ENCODE data around the gene GLI1.
"Not testable (repeated sequence)": the region's sequence is repeated elsewhere in the genome, so short reads cannot be mapped to it uniquely, and the experiment has no call there.

Gene GLI1

GRCh38 chr12:57429473-57430111 lies 30.0 kb upstream of the GLI1 start:
- Histone ChIP-seq H3K36me3 (ENCODE audit: control insufficient read depth, insufficient read depth, low read length) (no peaks in the 10 kb centered on the region), H3K4me1 (ENCODE audit: control insufficient read depth, insufficient read depth, low read length) (peaks cover 14% of the 10 kb centered on the region), H3K27me3 (ENCODE audit: control insufficient read depth, insufficient read depth, low read length) (no peaks in the 10 kb centered on the region), H3K4me3 (ENCODE audit: low read depth, low read length) (peak overlapping the region; percentile 66), H3K9me3 (ENCODE audit: control insufficient read depth, insufficient read depth, low read length) (no peaks in the 10 kb centered on the region), H3K9ac (ENCODE audit: low read depth, low read length) (peak overlapping the region; percentile 55), H3K27ac (ENCODE audit: low read depth, low read length) (peak overlapping the region; percentile 87)

- H3K4me1 ChIP-seq (ENCODE audit: control insufficient read depth, insufficient read depth, low read length), result peaks cover 14% of the 10 kb centered on the region
- H3K9me3 ChIP-seq (ENCODE audit: control insufficient read depth, insufficient read depth, low read length), result no peaks in the 10 kb centered on the region
- peak overlapping the region; percentile 87 for H3K27ac ChIP-seq (ENCODE audit: low read depth, low read length)
- no peaks in the 10 kb centered on the region for H3K27me3 ChIP-seq (ENCODE audit: control insufficient read depth, insufficient read depth, low read length)
- H3K36me3 ChIP-seq (ENCODE audit: control insufficient read depth, insufficient read depth, low read length), result no peaks in the 10 kb centered on the region
- peak overlapping the region; percentile 55 for H3K9ac ChIP-seq (ENCODE audit: low read depth, low read length)
- H3K4me3 ChIP-seq (ENCODE audit: low read depth, low read length), result peak overlapping the region; percentile 66
These were observed 29.3 kb upstream of the GLI1 start for GRCh38 chr12:57430112-57430930.

- Histone ChIP-seq H3K27ac (ENCODE audit: low read depth, low read length) (peak within 1 kb of the TSS; percentile 87), H3K4me3 (ENCODE audit: low read depth, low read length) (peak within 1 kb of the TSS; percentile 66), H3K4me1 (ENCODE audit: control insufficient read depth, insufficient read depth, low read length) (peaks cover 14% of the 10 kb centered on the region), H3K36me3 (ENCODE audit: control insufficient read depth, insufficient read depth, low read length) (no peaks in the 10 kb centered on the region), H3K9me3 (ENCODE audit: control insufficient read depth, insufficient read depth, low read length) (no peaks in the 10 kb centered on the region), H3K9ac (ENCODE audit: low read depth, low read length) (peak within 1 kb of the TSS; percentile 78), H3K27me3 (ENCODE audit: control insufficient read depth, insufficient read depth, low read length) (no peaks in the 10 kb centered on the region)
These were observed 28.5 kb upstream of the GLI1 start, which contains the start of gene R3HDM2 for GRCh38 chr12:57430931-57431566. TSS of gene R3HDM2 (minus strand) at chr12:57431043. CDS start at chr12:57310428, 120,615 bp downstream.

GRCh38 chr12:57431654-57432188 lies 27.9 kb upstream of the GLI1 start:
- Histone ChIP-seq H3K4me3 (ENCODE audit: low read depth, low read length) (peak overlapping the region; percentile 66), H3K27ac (ENCODE audit: low read depth, low read length) (peak overlapping the region; percentile 87), H3K4me1 (ENCODE audit: control insufficient read depth, insufficient read depth, low read length) (peaks cover 14% of the 10 kb centered on the region), H3K36me3 (ENCODE audit: control insufficient read depth, insufficient read depth, low read length) (no peaks in the 10 kb centered on the region), H3K9ac (ENCODE audit: low read depth, low read length) (peak overlapping the region; percentile 78; the same call in 1 of the 2 replicates), H3K27me3 (ENCODE audit: control insufficient read depth, insufficient read depth, low read length) (no peaks in the 10 kb centered on the region), H3K9me3 (ENCODE audit: control insufficient read depth, insufficient read depth, low read length) (no peaks in the 10 kb centered on the region)

GRCh38 chr12:57433370-57433769 lies 26.2 kb upstream of the GLI1 start:
- no peaks in the 10 kb centered on the region for H3K9me3 ChIP-seq (ENCODE audit: control insufficient read depth, insufficient read depth, low read length)

GRCh38 chr12:57434517-57435223 lies 24.9 kb upstream of the GLI1 start, which contains the start of gene INHBC:
TSS of gene INHBC (plus strand) at chr12:57434784. CDS start at chr12:57434887, 103 bp downstream.
- H3K9ac ChIP-seq (ENCODE audit: low read depth, low read length), result no peak within 1 kb of the TSS
- no peak within 1 kb of the TSS for H3K4me3 ChIP-seq (ENCODE audit: low read depth, low read length)
- H3K27ac ChIP-seq (ENCODE audit: low read depth, low read length), result no peak within 1 kb of the TSS
- H3K27me3 ChIP-seq (ENCODE audit: control insufficient read depth, insufficient read depth, low read length), result no peaks in the 10 kb centered on the region
- no peaks in the 10 kb centered on the region for H3K9me3 ChIP-seq (ENCODE audit: control insufficient read depth, insufficient read depth, low read length)
- peaks cover 10% of the 10 kb centered on the region for H3K4me1 ChIP-seq (ENCODE audit: control insufficient read depth, insufficient read depth, low read length)
- no peaks in the 10 kb centered on the region for H3K36me3 ChIP-seq (ENCODE audit: control insufficient read depth, insufficient read depth, low read length)

More at GRCh38 chr12:57433370-57433769, 26.2 kb upstream of the GLI1 start:
- Histone ChIP-seq H3K4me1 (ENCODE audit: control insufficient read depth, insufficient read depth, low read length) (peaks cover 14% of the 10 kb centered on the region), H3K4me3 (ENCODE audit: low read depth, low read length) (no peak overlapping the region), H3K27me3 (ENCODE audit: control insufficient read depth, insufficient read depth, low read length) (no peaks in the 10 kb centered on the region), H3K36me3 (ENCODE audit: control insufficient read depth, insufficient read depth, low read length) (no peaks in the 10 kb centered on the region), H3K27ac (ENCODE audit: low read depth, low read length) (no peak overlapping the region), H3K9ac (ENCODE audit: low read depth, low read length) (no peak overlapping the region)

GRCh38 chr12:57435293-57435692 lies 24.3 kb upstream of the GLI1 start:
- H3K9me3 ChIP-seq (ENCODE audit: control insufficient read depth, insufficient read depth, low read length), result no peaks in the 10 kb centered on the region
- no peak overlapping the region for H3K27ac ChIP-seq (ENCODE audit: low read depth, low read length)
- H3K27me3 ChIP-seq (ENCODE audit: control insufficient read depth, insufficient read depth, low read length), result no peaks in the 10 kb centered on the region
- H3K4me1 ChIP-seq (ENCODE audit: control insufficient read depth, insufficient read depth, low read length), result peaks cover 8% of the 10 kb centered on the region
- no peak overlapping the region for H3K9ac ChIP-seq (ENCODE audit: low read depth, low read length)
- no peaks in the 10 kb centered on the region for H3K36me3 ChIP-seq (ENCODE audit: control insufficient read depth, insufficient read depth, low read length)
- H3K4me3 ChIP-seq (ENCODE audit: low read depth, low read length), result no peak overlapping the region

- H3K36me3 ChIP-seq (ENCODE audit: control insufficient read depth, insufficient read depth, low read length), result no peaks in the 10 kb centered on the region
- H3K27ac ChIP-seq (ENCODE audit: low read depth, low read length), result no peak overlapping the region
- H3K9me3 ChIP-seq (ENCODE audit: control insufficient read depth, insufficient read depth, low read length), result no peaks in the 10 kb centered on the region
- H3K27me3 ChIP-seq (ENCODE audit: control insufficient read depth, insufficient read depth, low read length), result no peaks in the 10 kb centered on the region
- H3K4me1 ChIP-seq (ENCODE audit: control insufficient read depth, insufficient read depth, low read length), result no peaks in the 10 kb centered on the region
- no peak overlapping the region for H3K9ac ChIP-seq (ENCODE audit: low read depth, low read length)
- no peak overlapping the region for H3K4me3 ChIP-seq (ENCODE audit: low read depth, low read length)
These were observed 21.2 kb upstream of the GLI1 start for GRCh38 chr12:57438400-57438799.

GRCh38 chr12:57439762-57440266 lies 19.8 kb upstream of the GLI1 start:
- Histone ChIP-seq H3K9ac (ENCODE audit: low read depth, low read length) (no peak overlapping the region), H3K36me3 (ENCODE audit: control insufficient read depth, insufficient read depth, low read length) (no peaks in the 10 kb centered on the region), H3K27me3 (ENCODE audit: control insufficient read depth, insufficient read depth, low read length) (no peaks in the 10 kb centered on the region), H3K4me1 (ENCODE audit: control insufficient read depth, insufficient read depth, low read length) (no peaks in the 10 kb centered on the region), H3K9me3 (ENCODE audit: control insufficient read depth, insufficient read depth, low read length) (no peaks in the 10 kb centered on the region), H3K4me3 (ENCODE audit: low read depth, low read length) (no peak overlapping the region), H3K27ac (ENCODE audit: low read depth, low read length) (no peak overlapping the region)

- not testable (repeated sequence) for H3K9ac ChIP-seq (ENCODE audit: low read depth, low read length); H3K4me3 ChIP-seq (ENCODE audit: low read depth, low read length); H3K27me3 ChIP-seq (ENCODE audit: control insufficient read depth, insufficient read depth, low read length); H3K4me1 ChIP-seq (ENCODE audit: control insufficient read depth, insufficient read depth, low read length); H3K9me3 ChIP-seq (ENCODE audit: control insufficient read depth, insufficient read depth, low read length); H3K36me3 ChIP-seq (ENCODE audit: control insufficient read depth, insufficient read depth, low read length); H3K27ac ChIP-seq (ENCODE audit: low read depth, low read length)
These were observed 18.2 kb upstream of the GLI1 start for GRCh38 chr12:57441393-57441792.
